T-cell (primary cell): Measurements from ENCODE around the gene SPARC. TPM values are rescaled to one million over a fixed set of nuclear protein-coding genes. Genes with fewer than 3 reads are reported as not detected.

Experiments
- ATAC-seq, 4 experiments: fragments of 200-7000 bp in 3 of 4; fragments of 150-1000 bp in 1 of 4; cut with Tn5 transposase; replicated peaks in 1 of 4; 1 replicate in 3 of 4; 2 replicates in 1 of 4; pipeline ENCODE4 v1.10.0; 2021; ENCODE audit warnings: moderate library complexity in 3 of 4, mild to moderate bottlenecking in 2 of 4, moderate number of reproducible peaks in 1 of 4
- CTCF ChIA-PET, 2 donors: fragments of 300-600 bp; sonication (Branson Sonifier 250); formaldehyde crosslinking; loops; one replicate each; lab custom pipeline; 2022; ENCODE audit warnings: antibody characterized with exemption in 2 of 2; lab: Charles Lee
- POLR2A ChIA-PET, 2 donors: fragments of 300-600 bp; sonication (Branson Sonifier 250); formaldehyde crosslinking; loops; one replicate each; lab custom pipeline; 2022; ENCODE audit warnings: antibody characterized with exemption in 2 of 2; lab: Charles Lee
- DNase-seq, 35 experiments: peaks; one replicate each; pipeline versions ENCODE4 v3.0.0 to v3.0.0-alpha.2; 2013 to 2023
- H3K27ac ChIP-seq: one replicate; pipeline ENCODE4 v1.5.1; 2013; ENCODE audit warnings: low read length
- H3K27me3 ChIP-seq, 2 experiments: replicated peaks in 1 of 2; 1 replicate in 1 of 2; 2 replicates in 1 of 2; pipeline versions ENCODE4 v1.6.1 to v1.7.0; 2013; ENCODE audit warnings: low read length in 1 of 2, mixed read lengths in 1 of 2; ENCODE audit not compliant: control insufficient read depth in 2 of 2, insufficient read depth in 2 of 2; ENCODE audit errors: extremely low read depth in 1 of 2
- H3K36me3 ChIP-seq, 2 donors: 1 replicate in 1 of 2; 2 replicates in 1 of 2; pipeline versions ENCODE4 v1.6.1 to v1.7.0; 2013; ENCODE audit warnings: low read length in 1 of 2; ENCODE audit not compliant: control insufficient read depth in 2 of 2, insufficient read depth in 1 of 2; ENCODE audit errors: extremely low read depth in 1 of 2
- H3K4me1 ChIP-seq, 2 experiments: 1 replicate in 1 of 2; 2 replicates in 1 of 2; pipeline versions ENCODE4 v1.6.1 to v1.7.0; 2013; ENCODE audit warnings: low read length in 2 of 2, mixed read lengths in 1 of 2; ENCODE audit not compliant: insufficient read depth in 2 of 2, control insufficient read depth in 1 of 2; ENCODE audit errors: extremely low read depth in 1 of 2
- H3K4me3 ChIP-seq, 2 donors: 1 replicate in 1 of 2; 2 replicates in 1 of 2; pipeline versions ENCODE4 v1.5.1 to v1.7.0; 2013; ENCODE audit warnings: mild to moderate bottlenecking in 2 of 2, low read length in 1 of 2, moderate library complexity in 1 of 2; ENCODE audit not compliant: control insufficient read depth in 1 of 2; ENCODE audit errors: extremely low read depth in 1 of 2
- H3K9me3 ChIP-seq: 2 replicates; pipeline ENCODE4 v1.7.0; 2013
- H3K27ac Mint-ChIP-seq, 2 donors: one replicate each; pipeline ENCODE4 v1.8.0; 2020 to 2021; ENCODE audit warnings: mild to moderate bottlenecking in 2 of 2, mixed read lengths in 2 of 2
- H3K27me3 Mint-ChIP-seq, 2 donors: one replicate each; pipeline ENCODE4 v1.8.0; 2021 to 2022; ENCODE audit warnings: mixed read lengths in 2 of 2
- H3K36me3 Mint-ChIP-seq: one replicate; pipeline ENCODE4 v1.8.0; 2021; ENCODE audit warnings: mixed read lengths
- H3K4me1 Mint-ChIP-seq, 3 donors: one replicate each; pipeline ENCODE4 v1.8.0; 2020 to 2022; ENCODE audit warnings: mixed read lengths in 3 of 3, mild to moderate bottlenecking in 1 of 3
- H3K4me3 Mint-ChIP-seq, 3 donors: one replicate each; pipeline ENCODE4 v1.8.0; 2020 to 2022; ENCODE audit warnings: mild to moderate bottlenecking in 3 of 3, mixed read lengths in 3 of 3, moderate library complexity in 3 of 3
- H3K9me3 Mint-ChIP-seq, 3 donors: one replicate each; pipeline ENCODE4 v1.8.0; 2020 to 2022; ENCODE audit warnings: mixed read lengths in 3 of 3
- WGBS: methylation state at CpG from one replicate; pipeline ENCODE4 v1.1.5; 2013; ENCODE audit warnings: missing lambda C conversion rate; ENCODE audit not compliant: insufficient coverage; 5-methylcytosine and 5-hydroxymethylcytosine counted together
- total RNA-seq, 35 experiments: library from RNA in 6 of 35; stranded (reverse) in 6 of 35; fragments of 120-200 nt in 1 of 35; gene quantifications; one replicate each; pipeline versions ENCODE4 v1.2.1 to v1.2.4 and lab custom pipeline; 2013 to 2026

SPARC gene
- total RNA-seq, 5 donors from 2014 or later (not counting 1 experiment from before 2014, with no cell fraction given) = 4.1 to 8.6 (median 5.2) TPM; not detected in 1

DNA sequence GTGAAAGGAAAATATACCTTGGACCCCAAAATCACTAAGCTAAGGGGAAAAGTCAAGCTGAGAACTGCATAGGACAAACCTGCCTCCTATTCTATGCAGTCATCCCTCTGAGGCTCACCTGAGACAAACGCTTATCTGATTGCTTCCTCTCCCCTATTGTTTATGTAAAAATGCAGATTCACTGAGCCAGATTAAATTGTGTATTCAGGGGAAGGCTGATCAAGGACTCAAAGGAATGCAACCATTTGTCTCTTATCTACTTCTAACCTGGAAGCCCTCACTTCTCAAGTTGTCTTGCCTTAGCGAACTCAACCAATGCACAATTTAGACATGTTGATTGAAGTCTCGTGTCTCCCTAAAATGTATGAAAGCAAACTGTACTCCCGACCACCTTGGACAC lies 13.3 kb downstream of the SPARC start:
- 93% methylated on average over 2 of the region's 4 CpGs for WGBS
- Mint-ChIP-seq H3K27ac (no peak overlapping the region), H3K9me3 (no peaks in the 10 kb centered on the region), H3K27me3 (peaks cover 2 to 3% of the 10 kb centered on the region in 2 donors), H3K4me1 (no peaks in the 10 kb centered on the region), H3K36me3 (no peaks in the 10 kb centered on the region), H3K4me3 (no peak overlapping the region)
- no peak for DNase-seq
- H3K27ac ChIP-seq = no peak overlapping the region
- H3K27me3 ChIP-seq = no peaks in the 10 kb centered on the region
- H3K9me3 ChIP-seq = no peaks in the 10 kb centered on the region
- ChIA-PET POLR2A (no interaction called here), CTCF (no interaction called here)
- H3K4me3 ChIP-seq = no peak overlapping the region
- no peak for ATAC-seq
- no peaks in the 10 kb centered on the region for H3K36me3 ChIP-seq
- no peaks in the 10 kb centered on the region for H3K4me1 ChIP-seq

DNA sequence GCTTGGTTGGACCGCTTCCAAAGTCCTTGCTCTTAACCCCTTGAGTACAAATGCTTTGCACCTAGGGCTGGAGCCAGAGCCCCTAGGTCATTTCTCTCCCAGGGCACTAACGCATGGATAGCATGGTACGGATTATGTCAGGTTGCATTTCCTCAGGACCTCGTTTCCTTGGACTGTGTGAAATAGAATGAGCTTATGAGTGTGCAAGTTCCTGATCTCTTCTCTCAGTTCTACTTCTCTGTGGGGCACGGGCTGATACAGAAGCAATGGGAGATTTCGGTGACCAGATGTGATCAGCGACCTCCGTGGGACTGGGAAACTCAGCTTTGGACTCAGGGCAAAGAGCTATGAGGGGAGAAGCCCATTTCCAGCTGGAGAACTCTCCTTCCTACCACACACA lies 14.2 kb downstream of the SPARC start:
- ChIA-PET POLR2A (no interaction called here), CTCF (no interaction called here)
- Histone ChIP-seq H3K9me3 (no peaks in the 10 kb centered on the region), H3K4me3 (no peak overlapping the region), H3K4me1 (no peaks in the 10 kb centered on the region), H3K36me3 (no peaks in the 10 kb centered on the region), H3K27me3 (no peaks in the 10 kb centered on the region), H3K27ac (no peak overlapping the region)
- 85% methylated on average over 2 of the region's 8 CpGs for WGBS
- DNase-seq (no peak), ATAC-seq (no peak)
- Mint-ChIP-seq H3K9me3 (no peaks in the 10 kb centered on the region), H3K4me3 (no peak overlapping the region), H3K36me3 (no peaks in the 10 kb centered on the region), H3K27me3 (peaks cover 2 to 3% of the 10 kb centered on the region in 2 donors), H3K4me1 (no peaks in the 10 kb centered on the region), H3K27ac (no peak overlapping the region)

DNA sequence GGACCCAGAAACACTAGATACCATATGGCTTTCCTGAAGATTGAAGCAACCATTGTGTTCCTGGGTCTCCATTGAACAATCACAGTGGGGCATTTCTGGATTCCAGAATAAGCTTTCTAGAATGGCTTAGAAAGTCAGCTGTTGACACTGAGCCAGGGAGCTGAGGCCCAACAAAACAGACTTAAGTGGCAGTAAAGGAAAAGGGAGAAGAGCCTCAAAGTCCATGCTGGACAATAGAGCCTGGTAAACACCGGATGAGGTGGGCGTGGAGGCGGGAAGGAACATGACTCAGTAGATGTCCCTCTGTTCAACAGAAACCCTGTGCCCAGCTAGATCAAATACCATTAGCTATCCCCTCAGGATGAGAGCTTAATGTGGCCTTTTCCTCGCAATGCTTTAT lies 14.8 kb downstream of the SPARC start:
- no peaks in the 10 kb centered on the region for H3K27me3 ChIP-seq
- Mint-ChIP-seq H3K4me3 (no peak overlapping the region), H3K36me3 (no peaks in the 10 kb centered on the region), H3K4me1 (no peaks in the 10 kb centered on the region), H3K27ac (no peak overlapping the region), H3K27me3 (peaks cover 2 to 3% of the 10 kb centered on the region in 2 donors), H3K9me3 (no peaks in the 10 kb centered on the region)
- DNase-seq (no peak), ATAC-seq (no peak)
- H3K27ac ChIP-seq = no peak overlapping the region
- no peak overlapping the region for H3K4me3 ChIP-seq
- H3K9me3 ChIP-seq = no peaks in the 10 kb centered on the region
- ChIA-PET POLR2A (no interaction called here), CTCF (no interaction called here)
- no peaks in the 10 kb centered on the region for H3K4me1 ChIP-seq
- H3K36me3 ChIP-seq = no peaks in the 10 kb centered on the region
- 100% methylated on average over 1 of the region's 4 CpGs for WGBS

DNA sequence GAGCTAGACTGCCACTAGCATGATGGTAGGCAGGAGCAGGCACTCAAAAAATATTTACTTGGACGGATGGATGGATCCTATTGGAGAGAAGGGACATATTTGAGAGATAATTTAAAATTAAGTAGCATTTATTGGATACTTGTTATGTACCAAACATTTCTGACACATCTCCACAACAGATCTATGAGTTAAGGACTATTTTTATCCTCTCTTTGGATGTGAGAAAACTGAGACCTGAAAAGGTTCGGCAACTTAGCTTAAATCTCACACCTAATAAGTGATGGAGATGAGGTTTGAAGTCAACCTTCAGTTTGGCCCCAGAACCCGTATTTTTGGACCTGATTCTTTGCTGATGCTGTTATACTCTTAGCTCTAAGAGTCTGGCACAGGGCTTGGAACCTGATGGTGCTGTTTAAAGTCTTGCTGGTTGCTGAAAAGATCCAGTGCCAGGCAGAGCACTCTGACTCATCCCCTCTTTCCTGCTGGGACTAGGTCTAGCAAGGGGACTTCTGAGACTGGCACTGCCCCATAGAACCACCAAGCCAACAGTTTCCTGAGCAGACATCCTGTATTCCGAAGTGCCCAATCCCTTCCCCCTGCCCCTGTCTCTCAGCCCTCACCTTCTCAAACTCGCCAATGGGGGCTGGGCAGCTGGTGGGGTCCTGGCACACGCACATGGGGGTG lies 15.6 kb downstream of the SPARC start:
- no peak overlapping the region for H3K4me3 ChIP-seq
- no peaks in the 10 kb centered on the region for H3K27me3 ChIP-seq
- POLR2A ChIA-PET = no interaction called here
- Mint-ChIP-seq H3K36me3 (no peaks in the 10 kb centered on the region), H3K4me3 (no peak overlapping the region), H3K4me1 (no peaks in the 10 kb centered on the region), H3K9me3 (no peaks in the 10 kb centered on the region), H3K27me3 (peaks cover 2 to 3% of the 10 kb centered on the region in 2 donors), H3K27ac (no peak overlapping the region)
- no peak overlapping the region for H3K27ac ChIP-seq
- no CpG with 5 or more reads among the region's 6 CpGs for WGBS
- no peaks in the 10 kb centered on the region for H3K36me3 ChIP-seq
- no peaks in the 10 kb centered on the region for H3K4me1 ChIP-seq
- H3K9me3 ChIP-seq = no peaks in the 10 kb centered on the region
- CTCF ChIA-PET = no interaction called here
- DNase-seq (no peak), ATAC-seq (no peak)

DNA sequence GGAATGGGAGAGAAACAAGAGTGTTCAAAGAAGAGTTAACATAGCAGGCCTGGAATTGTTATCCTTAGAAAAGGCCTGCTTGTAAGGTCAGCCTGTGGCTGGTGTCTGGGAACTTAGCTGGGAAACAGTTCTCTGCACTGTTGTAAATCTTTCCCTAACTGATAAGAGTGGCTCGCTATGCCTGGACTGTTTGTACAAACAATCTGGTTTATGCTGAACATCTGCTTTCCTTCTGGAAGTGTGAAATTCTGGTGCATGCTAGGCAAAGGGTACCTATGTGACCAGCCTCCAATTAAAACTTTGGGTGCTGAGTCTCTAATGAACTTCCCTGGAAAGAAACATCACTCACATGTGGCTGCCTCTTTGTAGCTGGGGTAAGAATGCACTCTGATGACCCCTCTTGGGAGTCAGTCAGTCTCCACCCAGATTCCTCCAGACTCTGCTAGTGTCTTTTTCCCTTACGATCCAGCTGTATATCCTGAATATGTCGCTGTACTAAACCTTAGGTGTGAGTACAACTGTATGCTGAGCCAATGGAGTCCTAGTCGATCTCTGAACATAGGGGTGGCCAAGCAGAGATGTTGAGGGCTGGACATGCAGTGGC lies 16.5 kb downstream of the SPARC start:
- POLR2A ChIA-PET = no interaction called here
- ATAC-seq = no peak
- H3K36me3 Mint-ChIP-seq = no peaks in the 10 kb centered on the region
- H3K4me3 ChIP-seq = no peak overlapping the region
- H3K4me1 ChIP-seq = no peaks in the 10 kb centered on the region
- peaks cover 2 to 3% of the 10 kb centered on the region in 2 donors for H3K27me3 Mint-ChIP-seq
- H3K27me3 ChIP-seq = no peaks in the 10 kb centered on the region
- no peaks in the 10 kb centered on the region for H3K4me1 Mint-ChIP-seq
- H3K27ac ChIP-seq = no peak overlapping the region
- CTCF ChIA-PET = no interaction called here
- no peaks in the 10 kb centered on the region for H3K36me3 ChIP-seq
- WGBS = 92% methylated on average over 2 of the region's 4 CpGs
- no peaks in the 10 kb centered on the region for H3K9me3 Mint-ChIP-seq
- no peak for DNase-seq
- H3K4me3 Mint-ChIP-seq = no peak overlapping the region
- H3K9me3 ChIP-seq = no peaks in the 10 kb centered on the region
- no peak overlapping the region for H3K27ac Mint-ChIP-seq

DNA sequence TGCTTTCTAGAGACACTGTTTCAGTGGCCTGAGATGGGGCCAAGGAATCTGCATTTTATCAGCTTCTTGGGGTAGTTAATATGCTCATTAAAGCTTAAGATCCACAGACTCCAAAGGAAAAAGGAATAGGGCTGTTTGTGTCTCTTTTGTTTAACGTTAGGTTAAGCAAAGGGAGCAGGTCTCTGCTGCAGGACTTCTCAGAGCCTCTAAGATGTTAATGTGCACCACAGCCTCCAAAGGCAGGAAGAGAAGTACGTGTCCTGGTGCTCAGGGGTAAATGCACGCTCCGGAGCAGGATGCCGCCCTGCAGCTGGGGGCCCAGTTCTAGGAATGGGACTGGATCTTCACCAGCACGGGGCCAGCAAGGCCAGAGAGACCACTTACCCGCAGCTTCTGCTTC lies 19.6 kb downstream of the SPARC start:
- POLR2A ChIA-PET = no interaction called here
- no peak overlapping the region for H3K27ac ChIP-seq
- H3K27ac Mint-ChIP-seq = no peak overlapping the region

More for the DNA sequence above, 19.6 kb downstream of the SPARC start:
- Histone ChIP-seq H3K4me1 (peaks cover 0 to 3% of the 10 kb centered on the region in 2 experiments), H3K4me3 (no peak overlapping the region), H3K36me3 (no peaks in the 10 kb centered on the region), H3K9me3 (no peaks in the 10 kb centered on the region), H3K27me3 (no peaks in the 10 kb centered on the region)
- Mint-ChIP-seq H3K9me3 (no peaks in the 10 kb centered on the region), H3K36me3 (no peaks in the 10 kb centered on the region), H3K27me3 (peaks cover 0 to 2% of the 10 kb centered on the region in 2 donors), H3K4me1 (peaks cover 6 to 13% (median 11%) of the 10 kb centered on the region in 3 donors), H3K4me3 (no peak overlapping the region)
- CTCF ChIA-PET = no interaction called here
- 93% methylated on average over 7 of the region's 7 CpGs for WGBS
- DNase-seq (no peak), ATAC-seq (no peak)
